NCI-H510A (cell line): ENCODE data around the gene DAZ4.
"Not testable (repeated sequence)": the region's sequence is repeated elsewhere in the genome, so short reads cannot be mapped to it uniquely, and the experiment has no call there.

ENCODE experiments used
- DNase-seq: peaks from one replicate; lab custom pipeline; 2025; lab: John Stamatoyannopoulos, UW

The DAZ4 gene

DNA sequence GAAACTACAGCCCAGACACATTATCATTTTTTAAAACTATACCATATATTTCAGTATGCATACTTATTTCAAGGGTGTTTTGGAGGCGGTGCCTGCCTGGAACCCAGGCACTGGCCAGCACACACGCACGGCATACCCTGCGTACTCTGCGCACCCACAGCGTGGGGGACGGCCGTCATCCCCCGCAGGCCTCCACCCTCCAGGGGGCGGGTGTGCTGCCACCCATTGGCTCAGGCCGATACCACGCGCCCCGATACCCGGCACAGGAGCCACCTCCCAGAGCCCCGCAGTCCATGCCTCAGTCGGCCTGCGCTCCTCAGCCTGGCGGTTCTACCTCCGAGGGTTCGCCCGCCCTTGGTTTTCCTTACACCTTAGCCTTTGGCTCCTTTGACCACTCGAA, at the start of gene DAZ4:
DAZ4 (plus strand) TSS at position 301 of the 400 bp plus-strand sequence. CDS start 208 bp downstream, outside the sequence.
- not testable (repeated sequence) for DNase-seq

GRCh38 chrY:24813293-24813692, 20.4 kb upstream of the DAZ4 start, which contains the start of gene DAZ3:
DAZ3 (minus strand) TSS chrY:24813393; CDS start chrY:24813185, 208 bp downstream.
- DNase-seq: not testable (repeated sequence)

DNA sequence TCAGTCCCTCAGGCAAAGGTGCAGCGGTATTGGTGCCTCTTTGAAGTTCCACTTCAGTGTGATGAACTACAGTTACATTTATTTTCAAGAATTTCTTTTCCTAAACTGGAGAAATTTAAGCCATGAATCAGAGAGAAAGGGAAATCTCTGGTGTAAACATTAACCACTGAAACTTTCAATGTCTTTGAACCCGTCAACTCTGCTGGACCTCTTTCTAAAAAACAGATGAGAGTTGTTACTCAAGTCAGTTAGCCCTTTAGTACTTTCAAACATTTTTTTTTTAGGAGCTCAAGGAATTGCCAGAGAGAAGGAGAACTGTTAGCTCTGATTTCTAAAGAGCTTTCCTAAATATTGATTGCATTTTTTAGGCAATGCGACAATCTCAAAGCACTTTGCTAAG, 11.9 kb upstream of the DAZ4 start:
- DNase-seq: not testable (repeated sequence)

- DNase-seq: not testable (repeated sequence)
Observed at GRCh38 chrY:24824184-24824879, 9.4 kb upstream of the DAZ4 start.

GRCh38 chrY:24825069-24825468, 8.7 kb upstream of the DAZ4 start:
- not testable (repeated sequence) for DNase-seq
